ENCODE measurements around the gene MORN5. TPM values are rescaled to one million over a fixed set of nuclear protein-coding genes. Genes with fewer than 3 reads are reported as not detected.

Gene MORN5
- total RNA-seq, 1 donor from 2014 or later: 0.57 TPM

- Mint-ChIP-seq H3K4me1 (ENCODE audit: low read depth) (no peaks in the 10 kb centered on the region), H3K36me3 (ENCODE audit: insufficient read depth) (no peaks in the 10 kb centered on the region), H3K9me3 (ENCODE audit: low read depth) (no peaks in the 10 kb centered on the region), H3K27ac (no peak overlapping the region), H3K27me3 (peaks cover 30% of the 10 kb centered on the region), H3K4me3 (ENCODE audit: low read depth) (no peak overlapping the region)
- no peak for DNase-seq (ENCODE audit: low spot score, unreplicated experiment)
- no peak for TF ChIP-seq CTCF (IDR thresholded peaks at IDR 0.05; ENCODE audit: unreplicated experiment)
These were observed 77.0 kb downstream of the MORN5 start for GRCh38 chr9:122236681-122237080.

- Mint-ChIP-seq H3K36me3 (ENCODE audit: insufficient read depth) (peaks cover 2% of the 10 kb centered on the region), H3K4me1 (ENCODE audit: low read depth) (no peaks in the 10 kb centered on the region), H3K9me3 (ENCODE audit: low read depth) (no peaks in the 10 kb centered on the region), H3K4me3 (ENCODE audit: low read depth) (no peak overlapping the region), H3K27me3 (peaks cover 10% of the 10 kb centered on the region), H3K27ac (no peak overlapping the region)
- no peak for DNase-seq (ENCODE audit: low spot score, unreplicated experiment)
- TF ChIP-seq CTCF (IDR thresholded peaks at IDR 0.05; ENCODE audit: unreplicated experiment): no peak
These were observed 80.0 kb downstream of the MORN5 start for GRCh38 chr9:122239722-122240121.

- DNase-seq (ENCODE audit: low spot score, unreplicated experiment): no peak
- no peaks in the 10 kb centered on the region for H3K27me3 Mint-ChIP-seq
- H3K9me3 Mint-ChIP-seq (ENCODE audit: low read depth): no peaks in the 10 kb centered on the region
- no peak overlapping the region for H3K27ac Mint-ChIP-seq
- peaks cover 8% of the 10 kb centered on the region for H3K36me3 Mint-ChIP-seq (ENCODE audit: insufficient read depth)
- no peak for TF ChIP-seq CTCF (IDR thresholded peaks at IDR 0.05; ENCODE audit: unreplicated experiment)
- no peaks in the 10 kb centered on the region for H3K4me1 Mint-ChIP-seq (ENCODE audit: low read depth)
- no peak overlapping the region for H3K4me3 Mint-ChIP-seq (ENCODE audit: low read depth)
These were observed 84.6 kb downstream of the MORN5 start for GRCh38 chr9:122244349-122244748.

GRCh38 chr9:122246666-122247065 is 87.0 kb downstream of the MORN5 start:
- Mint-ChIP-seq H3K36me3 (ENCODE audit: insufficient read depth) (peaks cover 17% of the 10 kb centered on the region), H3K27me3 (no peaks in the 10 kb centered on the region), H3K4me1 (ENCODE audit: low read depth) (no peaks in the 10 kb centered on the region), H3K9me3 (ENCODE audit: low read depth) (no peaks in the 10 kb centered on the region), H3K27ac (no peak overlapping the region), H3K4me3 (ENCODE audit: low read depth) (no peak overlapping the region)
- no peak for DNase-seq (ENCODE audit: low spot score, unreplicated experiment)
- no peak for TF ChIP-seq CTCF (IDR thresholded peaks at IDR 0.05; ENCODE audit: unreplicated experiment)

- Mint-ChIP-seq H3K27ac (no peak overlapping the region), H3K27me3 (no peaks in the 10 kb centered on the region), H3K4me3 (ENCODE audit: low read depth) (no peak overlapping the region), H3K36me3 (ENCODE audit: insufficient read depth) (peaks cover 22% of the 10 kb centered on the region), H3K4me1 (ENCODE audit: low read depth) (no peaks in the 10 kb centered on the region), H3K9me3 (ENCODE audit: low read depth) (no peaks in the 10 kb centered on the region)
- TF ChIP-seq CTCF (IDR thresholded peaks at IDR 0.05; ENCODE audit: unreplicated experiment): no peak
- no peak for DNase-seq (ENCODE audit: low spot score, unreplicated experiment)
These were observed 88.7 kb downstream of the MORN5 start for GRCh38 chr9:122248448-122248865.

Small RNAs within 50 kb of the gene (microRNA-seq; reads per million reads assigned to microRNA genes)
- gene MIR4478 (ENCODE audit: borderline number of aligned reads, unreplicated experiment): not detected

Other genes with a start within 250 kb of the MORN5 start
- 5.3 and 5.5 TPM in 2 replicates for gene TTLL11, start 66.6 kb upstream of the MORN5 start, total RNA-seq
- gene NDUFA8, start 129 bp upstream of the MORN5 start, total RNA-seq: 43.1 and 44.6 TPM in 2 replicates
- gene LHX6, start 69.0 kb downstream of the MORN5 start, total RNA-seq: 1.6 and 3.1 TPM in 2 replicates
- gene RBM18, start 104.9 kb downstream of the MORN5 start, total RNA-seq: 16.7 and 23.6 TPM in 2 replicates
- gene MRRF, start 105.0 kb downstream of the MORN5 start, total RNA-seq: 34.3 and 40.4 TPM in 2 replicates
- 0.07 and 0.22 TPM in 2 replicates for gene PTGS1, start 211.1 kb downstream of the MORN5 start, total RNA-seq

Data from progenitor cell of endocrine pancreas (in vitro differentiated cells).